GM13977 (cell line): ENCODE data around the gene ALAD.
A peak's percentile ranks its signal among the peaks of the same experiment; 100 is the strongest.

Experiments
- DNase-seq: peaks from one replicate; pipeline ENCODE4 v3.0.0; 2012; ENCODE audit warnings: low spot score
- in situ Hi-C: fragments of 300-500 bp; cut with MboI; formaldehyde crosslinking; loops from one replicate; pipeline ENCODE4 v1.12.0; 2022; ENCODE audit warnings: low sequenced_read_pairs, low pct_unique_long_range_greater_than_20kb, mixed read lengths, inconsistent platforms; ENCODE audit not compliant: unreplicated experiment
- TF ChIP-seq, protein P1 (sequence below): IDR thresholded peaks from 2 replicates; pipeline ENCODE4 v1.5.1; 2012; ENCODE audit warnings: mild to moderate bottlenecking, control low read depth; ENCODE audit not compliant: insufficient read depth; ENCODE audit errors: extremely low read depth, missing control alignments

ALAD gene

DNA sequence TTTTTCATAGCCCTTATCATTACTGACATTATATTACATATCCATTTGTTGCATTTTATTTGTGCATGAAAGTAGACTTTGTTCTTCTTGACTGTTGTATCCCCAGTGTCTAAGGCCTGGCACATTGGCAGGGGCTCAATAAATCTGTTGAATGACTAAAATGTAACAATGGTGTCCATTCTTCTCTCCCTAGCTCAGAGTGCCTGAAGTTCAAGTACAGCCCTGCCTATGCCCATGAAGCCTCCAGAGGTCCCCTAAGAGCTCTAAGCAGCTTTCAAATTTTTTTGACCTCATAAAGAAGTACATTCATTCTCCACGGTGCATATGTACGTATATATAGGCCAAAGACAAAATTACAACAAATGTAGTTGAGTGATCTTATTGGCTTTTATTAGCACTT lies 55.9 kb downstream of the ALAD start:
- in situ Hi-C loops: no loop called here
- no peak for DNase-seq
- TF ChIP-seq, protein P1, sequence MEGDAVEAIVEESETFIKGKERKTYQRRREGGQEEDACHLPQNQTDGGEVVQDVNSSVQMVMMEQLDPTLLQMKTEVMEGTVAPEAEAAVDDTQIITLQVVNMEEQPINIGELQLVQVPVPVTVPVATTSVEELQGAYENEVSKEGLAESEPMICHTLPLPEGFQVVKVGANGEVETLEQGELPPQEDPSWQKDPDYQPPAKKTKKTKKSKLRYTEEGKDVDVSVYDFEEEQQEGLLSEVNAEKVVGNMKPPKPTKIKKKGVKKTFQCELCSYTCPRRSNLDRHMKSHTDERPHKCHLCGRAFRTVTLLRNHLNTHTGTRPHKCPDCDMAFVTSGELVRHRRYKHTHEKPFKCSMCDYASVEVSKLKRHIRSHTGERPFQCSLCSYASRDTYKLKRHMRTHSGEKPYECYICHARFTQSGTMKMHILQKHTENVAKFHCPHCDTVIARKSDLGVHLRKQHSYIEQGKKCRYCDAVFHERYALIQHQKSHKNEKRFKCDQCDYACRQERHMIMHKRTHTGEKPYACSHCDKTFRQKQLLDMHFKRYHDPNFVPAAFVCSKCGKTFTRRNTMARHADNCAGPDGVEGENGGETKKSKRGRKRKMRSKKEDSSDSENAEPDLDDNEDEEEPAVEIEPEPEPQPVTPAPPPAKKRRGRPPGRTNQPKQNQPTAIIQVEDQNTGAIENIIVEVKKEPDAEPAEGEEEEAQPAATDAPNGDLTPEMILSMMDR: no peak

DNA sequence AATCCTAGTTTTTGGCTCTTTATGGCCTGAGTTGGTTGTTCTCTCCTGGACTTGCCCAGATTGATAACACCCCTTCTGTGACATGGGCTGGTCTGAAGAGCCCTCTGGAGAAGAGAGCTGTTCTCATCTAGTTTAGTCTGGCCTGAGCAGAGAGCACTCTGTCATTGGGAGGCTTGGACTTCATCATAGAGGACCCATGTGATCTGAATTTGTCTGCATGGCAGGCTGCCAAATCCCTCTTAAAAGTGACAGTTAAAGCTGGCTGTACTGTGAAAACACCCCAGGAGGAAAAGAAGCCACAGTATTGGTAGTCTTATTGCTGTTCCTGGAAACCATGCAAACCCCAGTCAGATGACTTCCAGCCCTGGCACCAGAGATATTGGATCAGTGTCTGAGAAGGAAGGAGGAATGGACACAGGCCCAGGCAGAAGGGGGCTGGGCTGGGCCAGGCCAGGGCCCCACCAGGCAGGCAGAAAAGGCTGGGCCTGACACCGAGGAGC lies 57.3 kb downstream of the ALAD start:
- TF ChIP-seq, protein P1: no peak
- no peak for DNase-seq
- in situ Hi-C loops: no loop called here

DNA sequence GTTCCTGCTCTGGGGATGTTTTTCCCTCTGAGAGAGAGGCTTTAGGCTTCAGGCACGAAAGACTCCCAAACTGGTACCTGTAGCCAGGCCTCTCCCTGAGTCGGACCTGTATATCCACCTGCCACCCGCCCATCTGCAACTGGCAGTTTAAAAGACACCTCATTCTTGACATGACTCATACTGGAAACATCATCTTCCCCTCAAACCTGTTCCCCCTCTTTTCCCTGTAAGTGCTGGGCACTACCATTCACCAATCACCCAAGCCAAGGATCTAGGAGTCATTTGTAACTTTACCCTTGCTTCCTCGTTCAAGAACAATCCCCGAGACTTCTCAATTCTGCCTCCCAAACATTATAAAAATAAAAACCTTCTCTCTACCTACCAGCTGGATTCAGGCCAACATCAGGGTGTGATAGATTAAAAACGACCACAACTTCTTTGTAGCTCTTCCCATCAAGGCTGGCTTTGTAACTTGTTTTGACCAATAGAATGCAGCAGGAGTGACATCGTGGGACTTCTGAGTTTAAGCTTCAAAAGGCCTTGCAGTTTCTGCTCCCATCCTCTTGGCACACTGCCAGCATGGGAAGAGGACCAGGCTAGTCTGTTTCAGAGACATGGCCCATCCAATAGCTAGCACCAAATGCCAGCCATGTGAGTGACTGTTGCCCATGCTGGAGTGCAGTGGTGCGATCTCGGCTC lies 59.2 kb downstream of the ALAD start:
- DNase-seq: no peak
- in situ Hi-C loops: no loop called here
- TF ChIP-seq, protein P1: no peak

- TF ChIP-seq, protein P1: no peak
- in situ Hi-C loops: no loop called here
- peak; percentile 92 for DNase-seq
Measured at GRCh38 chr9:113340011-113340699, 60.9 kb downstream of the ALAD start, which contains the start of gene WDR31. WDR31 (minus strand) TSS chr9:113340275; CDS start chr9:113332022, 8,253 bp downstream.

GRCh38 chr9:113337714-113338113 lies 63.4 kb downstream of the ALAD start:
- in situ Hi-C loops: no loop called here
- DNase-seq: no peak
- TF ChIP-seq, protein P1: no peak
